MM.1S (cell line): ENCODE results near the gene ROPN1L.

Experiments used
- DNase-seq: peaks from one replicate; pipeline ENCODE4 v3.0.0-alpha.2; 2015
- H2AFZ ChIP-seq: fragments of 300-600 bp; sonication (generic); 2 replicates; pipeline ENCODE4 v1.6.0; 2016; ENCODE audit warnings: antibody characterized with exemption, low read length
- H3F3A ChIP-seq: fragments of 300-600 bp; sonication (generic); 2 replicates; pipeline ENCODE4 v1.6.1; 2016; ENCODE audit warnings: mild to moderate bottlenecking, antibody characterized with exemption, low read length, moderate library complexity, mixed read lengths; ENCODE audit not compliant: insufficient read depth
- H3K27ac ChIP-seq: fragments of 300-600 bp; sonication (generic); 2 replicates; pipeline ENCODE4 v1.5.1; 2016; ENCODE audit warnings: mild to moderate bottlenecking, low read length
- H3K27me3 ChIP-seq: fragments of 300-600 bp; sonication (generic); replicated peaks from 2 replicates; pipeline ENCODE4 v1.6.0; 2016; ENCODE audit warnings: low read length; ENCODE audit not compliant: insufficient read depth
- H3K36me3 ChIP-seq: fragments of 300-600 bp; sonication (generic); replicated peaks from 2 replicates; pipeline ENCODE4 v1.6.1; 2016; ENCODE audit warnings: mild to moderate bottlenecking, low read length, mixed read lengths; ENCODE audit not compliant: insufficient read depth
- H3K4me1 ChIP-seq: fragments of 300-600 bp; sonication (generic); 2 replicates; pipeline ENCODE4 v1.6.1; 2016; ENCODE audit warnings: low read length, mixed read lengths
- H3K4me2 ChIP-seq: fragments of 300-600 bp; sonication (generic); 2 replicates; pipeline ENCODE4 v1.6.0; 2016; ENCODE audit warnings: low read depth, low read length
- H3K4me3 ChIP-seq: fragments of 300-600 bp; sonication (generic); 2 replicates; pipeline ENCODE4 v1.5.1; 2016; ENCODE audit warnings: low read length, mixed read lengths
- H3K79me2 ChIP-seq: fragments of 300-600 bp; sonication (generic); 2 replicates; pipeline ENCODE4 v1.6.1; 2016; ENCODE audit warnings: mixed run types, low read length, mixed read lengths
- H3K9ac ChIP-seq: fragments of 300-600 bp; sonication (generic); 2 replicates; pipeline ENCODE4 v1.6.1; 2016; ENCODE audit warnings: low read length, mixed read lengths
- H3K9me2 ChIP-seq: fragments of 300-600 bp; sonication (generic); replicated peaks from 2 replicates; pipeline ENCODE4 v1.6.1; 2016; ENCODE audit warnings: mild to moderate bottlenecking, low read length, mixed read lengths; ENCODE audit not compliant: insufficient read depth
- H3K9me3 ChIP-seq: fragments of 300-600 bp; sonication (generic); replicated peaks from 2 replicates; pipeline ENCODE4 v1.6.1; 2016; ENCODE audit warnings: mild to moderate bottlenecking, low read length, mixed read lengths; ENCODE audit not compliant: insufficient read depth
- H4K20me1 ChIP-seq: fragments of 300-600 bp; sonication (generic); 2 replicates; pipeline ENCODE4 v1.6.1; 2016; ENCODE audit warnings: mild to moderate bottlenecking, low read length, moderate library complexity, mixed read lengths; ENCODE audit not compliant: insufficient read depth
- CTCF ChIP-seq: fragments of 300-600 bp; sonication (generic); IDR thresholded peaks from 2 replicates; pipeline ENCODE4 v1.5.1; 2016; ENCODE audit warnings: antibody characterized with exemption, low read length, mixed read lengths
- EZH2 ChIP-seq: fragments of 300-600 bp; sonication (generic); optimal IDR thresholded peaks from 2 replicates; pipeline ENCODE3; 2017; ENCODE audit warnings: low read depth, mild to moderate bottlenecking, antibody characterized with exemption, low read length, mixed read lengths
- EZH2phosphoT487 ChIP-seq: fragments of 300-600 bp; sonication (generic); IDR thresholded peaks from 2 replicates; pipeline ENCODE4 v1.6.1; 2018; ENCODE audit warnings: antibody characterized with exemption, low read length

Gene ROPN1L

DNA sequence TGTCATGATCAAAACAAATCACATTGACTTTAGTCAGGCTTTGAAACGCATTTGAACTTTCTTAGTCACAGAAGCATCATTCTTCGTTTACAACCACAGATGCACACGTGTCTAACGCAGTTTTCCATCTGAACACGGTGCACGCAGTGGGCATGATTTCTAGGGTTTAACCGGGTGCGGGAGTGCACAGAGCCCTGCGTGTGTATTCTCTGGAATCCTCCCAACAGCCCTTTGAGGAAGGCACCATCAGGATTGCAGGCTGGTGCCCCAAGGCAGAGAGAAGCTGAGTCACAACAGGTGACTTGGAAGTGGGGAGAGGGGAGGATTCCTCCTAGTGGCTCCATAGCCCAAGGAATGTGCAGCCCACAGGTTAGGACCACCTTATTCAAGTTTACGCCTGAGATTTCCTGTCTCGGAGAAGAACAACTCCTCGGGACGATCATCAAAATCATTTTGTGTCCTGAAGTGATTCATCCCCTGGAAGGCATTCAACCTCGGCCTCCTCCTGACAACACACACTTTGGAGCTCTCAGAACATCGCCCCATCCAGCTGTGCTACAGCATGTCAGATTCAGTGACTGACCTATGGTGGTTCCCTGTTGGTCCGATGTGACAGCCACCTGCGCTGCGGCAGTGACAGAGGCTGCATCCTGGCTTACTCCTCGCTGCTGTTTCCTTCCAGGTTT, 13.1 kb downstream of the ROPN1L start:
- Histone ChIP-seq H3K9me3 (no peaks in the 10 kb centered on the region), H3K4me3 (no peak overlapping the region)

DNA sequence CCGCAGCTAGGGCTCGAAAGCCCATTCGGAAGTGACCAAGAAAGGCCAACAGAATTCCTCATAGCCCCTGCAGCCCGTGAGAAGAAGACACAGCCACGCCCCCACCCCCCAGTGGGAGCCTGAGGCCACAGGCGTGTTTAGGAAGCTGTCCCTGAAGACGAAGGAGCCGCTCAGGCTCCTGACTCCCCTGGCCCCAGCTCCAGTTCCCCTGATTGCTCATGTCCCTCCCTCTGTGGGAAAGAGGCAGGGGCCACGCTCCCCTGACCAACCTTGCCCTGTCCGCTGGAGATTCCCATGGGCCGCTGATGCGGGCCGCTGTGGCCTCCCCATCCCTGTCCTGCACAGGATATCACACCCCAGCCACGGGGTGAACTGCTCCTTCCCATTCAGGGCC, 13.6 kb downstream of the ROPN1L start:
- Histone ChIP-seq H3K4me3 (no peak overlapping the region), H3K27me3 (no peaks in the 10 kb centered on the region), H2AFZ (no peak overlapping the region), H3K36me3 (no peaks in the 10 kb centered on the region), H3K9me2 (no peaks in the 10 kb centered on the region), H3F3A (no peaks in the 10 kb centered on the region), H3K79me2 (no peaks in the 10 kb centered on the region), H3K27ac (no peak overlapping the region), H3K4me2 (no peak overlapping the region), H3K4me1 (no peaks in the 10 kb centered on the region), H3K9me3 (no peaks in the 10 kb centered on the region), H3K9ac (no peak overlapping the region), H4K20me1 (no peaks in the 10 kb centered on the region)
- no peak for DNase-seq
- TF ChIP-seq CTCF (no peak), EZH2phosphoT487 (no peak)

More for the DNA sequence above, 13.1 kb downstream of the ROPN1L start:
- no peak overlapping the region for H3K27ac ChIP-seq
- no peak overlapping the region for H2AFZ ChIP-seq
- H3K36me3 ChIP-seq, result no peaks in the 10 kb centered on the region
- H4K20me1 ChIP-seq, result no peaks in the 10 kb centered on the region
- H3F3A ChIP-seq, result no peaks in the 10 kb centered on the region
- no peak for DNase-seq
- TF ChIP-seq EZH2phosphoT487 (no peak), EZH2 (no peak), CTCF (no peak)
- no peaks in the 10 kb centered on the region for H3K9me2 ChIP-seq
- no peaks in the 10 kb centered on the region for H3K79me2 ChIP-seq
- no peak overlapping the region for H3K4me2 ChIP-seq
- H3K9ac ChIP-seq, result no peak overlapping the region
- no peaks in the 10 kb centered on the region for H3K27me3 ChIP-seq
- H3K4me1 ChIP-seq, result no peaks in the 10 kb centered on the region

DNA sequence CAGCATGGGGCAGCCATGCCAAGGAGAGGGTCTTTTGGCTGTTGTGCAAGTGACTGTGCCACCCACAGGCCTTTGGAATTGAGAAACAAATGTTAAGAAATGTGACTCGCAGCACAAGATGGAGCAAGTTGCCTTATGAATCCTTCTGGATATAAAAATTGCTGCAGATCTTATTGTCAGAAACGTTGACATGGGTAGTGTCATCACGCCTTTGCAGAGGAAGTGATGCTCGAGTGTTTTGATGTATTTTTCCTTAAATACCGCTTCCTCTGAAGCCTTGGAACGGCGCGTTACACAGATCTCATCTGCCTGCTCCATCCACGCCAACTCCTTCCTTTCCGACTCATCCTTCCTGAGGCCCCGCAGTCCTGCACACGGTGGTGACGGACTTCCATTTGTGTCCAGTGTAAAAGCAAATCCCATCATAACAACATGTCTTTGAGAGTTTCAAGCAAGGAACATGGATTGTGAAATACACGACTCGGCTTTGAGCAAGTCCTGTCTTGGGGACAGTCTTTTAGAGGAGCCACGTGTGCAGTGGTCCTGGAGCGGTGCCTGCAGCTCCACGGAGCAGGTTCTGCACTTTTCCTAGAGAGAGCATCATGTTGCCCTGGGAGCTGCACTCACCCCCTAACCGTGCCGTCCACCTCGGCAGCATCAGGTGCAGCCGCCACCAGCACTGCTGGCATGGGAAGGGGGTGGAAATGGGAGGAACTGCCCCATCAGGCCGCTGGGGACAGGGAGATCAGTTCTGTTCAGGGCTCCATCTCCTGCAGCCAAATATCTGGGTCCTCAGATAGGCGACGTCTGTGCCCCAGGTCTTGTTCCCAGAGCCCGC, 15.1 kb downstream of the ROPN1L start:
- H3K79me2 ChIP-seq, result no peaks in the 10 kb centered on the region
- no peak for DNase-seq
- H3K4me1 ChIP-seq, result no peaks in the 10 kb centered on the region
- H3K4me3 ChIP-seq, result no peak overlapping the region
- H3K36me3 ChIP-seq, result no peaks in the 10 kb centered on the region
- H3K27me3 ChIP-seq, result no peaks in the 10 kb centered on the region
- no peaks in the 10 kb centered on the region for H3K9me2 ChIP-seq
- no peaks in the 10 kb centered on the region for H3F3A ChIP-seq
- H3K4me2 ChIP-seq, result no peak overlapping the region
- no peaks in the 10 kb centered on the region for H4K20me1 ChIP-seq
- H3K27ac ChIP-seq, result no peak overlapping the region
- H3K9me3 ChIP-seq, result no peaks in the 10 kb centered on the region
- no peak overlapping the region for H2AFZ ChIP-seq
- H3K9ac ChIP-seq, result no peak overlapping the region
- TF ChIP-seq EZH2, result no peak
- TF ChIP-seq EZH2phosphoT487, result no peak
- no peak for TF ChIP-seq CTCF
